Measurements from ENCODE around the gene PCBP1.
"Not testable (repeated sequence)": the region's sequence is repeated elsewhere in the genome, so short reads cannot be mapped to it uniquely, and the experiment has no call there.

DNA sequence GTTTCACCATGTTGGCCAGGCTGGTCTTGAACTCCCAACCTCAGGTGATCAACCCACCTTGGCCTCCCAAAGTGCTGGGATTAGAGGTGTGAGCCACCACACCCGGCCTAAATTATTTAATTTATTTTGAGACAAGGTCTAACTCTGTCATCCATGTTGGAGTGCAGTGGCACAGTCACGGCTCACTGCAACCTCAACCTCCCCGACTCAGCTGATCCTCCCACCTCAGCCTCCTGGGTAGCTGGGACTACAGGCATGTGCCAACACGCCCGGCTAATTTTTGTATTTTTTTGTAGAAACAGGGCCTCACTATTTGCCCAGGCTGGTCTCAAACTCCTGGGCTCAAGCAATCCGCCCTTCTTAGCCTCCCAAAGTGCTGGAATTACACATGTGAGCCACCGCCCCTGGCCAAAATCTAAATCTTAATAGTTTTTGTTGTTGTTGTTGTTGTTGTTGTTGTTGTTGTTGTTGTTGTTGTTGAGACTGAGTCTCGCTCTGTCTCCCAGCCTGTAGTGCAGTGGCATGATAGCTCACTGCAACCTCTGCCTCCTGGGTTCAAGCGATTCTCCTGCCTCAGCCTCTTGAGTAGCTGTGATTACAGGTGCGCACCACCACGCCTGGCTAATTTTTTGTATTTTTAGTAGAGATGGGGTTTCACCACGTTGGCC is 5.4 kb downstream of the PCBP1 start:
- TF ChIP-seq ZNF239 (CRISPR knock-in tag; IDR thresholded peaks at IDR 0.05); POLR2G (IDR thresholded peaks at IDR 0.05; ENCODE audit: low read depth, low read length); HSF4 (CRISPR knock-in tag; IDR thresholded peaks at IDR 0.05; ENCODE audit: borderline replicate concordance); SETDB1 (IDR thresholded peaks at IDR 0.05; ENCODE audit: low read length); ATF2 (CRISPR knock-in tag; IDR thresholded peaks at IDR 0.05); ZNF507 (tag; conservative IDR thresholded peaks at IDR 0.05); KLF10 (CRISPR knock-in tag; IDR thresholded peaks at IDR 0.05); TBP (optimal IDR thresholded peaks at IDR 0.05; ENCODE audit: low read depth, low read length); USF2 (CRISPR knock-in tag; IDR thresholded peaks at IDR 0.05); MYBL2 (IDR thresholded peaks at IDR 0.05; ENCODE audit: low read depth); MYBL2 (CRISPR knock-in tag; IDR thresholded peaks at IDR 0.05; ENCODE audit: borderline replicate concordance): not testable (repeated sequence)
- TF ChIP-seq, protein P1, sequence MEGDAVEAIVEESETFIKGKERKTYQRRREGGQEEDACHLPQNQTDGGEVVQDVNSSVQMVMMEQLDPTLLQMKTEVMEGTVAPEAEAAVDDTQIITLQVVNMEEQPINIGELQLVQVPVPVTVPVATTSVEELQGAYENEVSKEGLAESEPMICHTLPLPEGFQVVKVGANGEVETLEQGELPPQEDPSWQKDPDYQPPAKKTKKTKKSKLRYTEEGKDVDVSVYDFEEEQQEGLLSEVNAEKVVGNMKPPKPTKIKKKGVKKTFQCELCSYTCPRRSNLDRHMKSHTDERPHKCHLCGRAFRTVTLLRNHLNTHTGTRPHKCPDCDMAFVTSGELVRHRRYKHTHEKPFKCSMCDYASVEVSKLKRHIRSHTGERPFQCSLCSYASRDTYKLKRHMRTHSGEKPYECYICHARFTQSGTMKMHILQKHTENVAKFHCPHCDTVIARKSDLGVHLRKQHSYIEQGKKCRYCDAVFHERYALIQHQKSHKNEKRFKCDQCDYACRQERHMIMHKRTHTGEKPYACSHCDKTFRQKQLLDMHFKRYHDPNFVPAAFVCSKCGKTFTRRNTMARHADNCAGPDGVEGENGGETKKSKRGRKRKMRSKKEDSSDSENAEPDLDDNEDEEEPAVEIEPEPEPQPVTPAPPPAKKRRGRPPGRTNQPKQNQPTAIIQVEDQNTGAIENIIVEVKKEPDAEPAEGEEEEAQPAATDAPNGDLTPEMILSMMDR (IDR thresholded peaks at IDR 0.05 in 2 of 3, conservative IDR thresholded peaks at IDR 0.05 in 1 of 3; ENCODE audit: insufficient read depth in 2 of 3, low read depth in 1 of 3, low read length in 3 of 3), result not testable (repeated sequence)
- TF ChIP-seq, protein P2, sequence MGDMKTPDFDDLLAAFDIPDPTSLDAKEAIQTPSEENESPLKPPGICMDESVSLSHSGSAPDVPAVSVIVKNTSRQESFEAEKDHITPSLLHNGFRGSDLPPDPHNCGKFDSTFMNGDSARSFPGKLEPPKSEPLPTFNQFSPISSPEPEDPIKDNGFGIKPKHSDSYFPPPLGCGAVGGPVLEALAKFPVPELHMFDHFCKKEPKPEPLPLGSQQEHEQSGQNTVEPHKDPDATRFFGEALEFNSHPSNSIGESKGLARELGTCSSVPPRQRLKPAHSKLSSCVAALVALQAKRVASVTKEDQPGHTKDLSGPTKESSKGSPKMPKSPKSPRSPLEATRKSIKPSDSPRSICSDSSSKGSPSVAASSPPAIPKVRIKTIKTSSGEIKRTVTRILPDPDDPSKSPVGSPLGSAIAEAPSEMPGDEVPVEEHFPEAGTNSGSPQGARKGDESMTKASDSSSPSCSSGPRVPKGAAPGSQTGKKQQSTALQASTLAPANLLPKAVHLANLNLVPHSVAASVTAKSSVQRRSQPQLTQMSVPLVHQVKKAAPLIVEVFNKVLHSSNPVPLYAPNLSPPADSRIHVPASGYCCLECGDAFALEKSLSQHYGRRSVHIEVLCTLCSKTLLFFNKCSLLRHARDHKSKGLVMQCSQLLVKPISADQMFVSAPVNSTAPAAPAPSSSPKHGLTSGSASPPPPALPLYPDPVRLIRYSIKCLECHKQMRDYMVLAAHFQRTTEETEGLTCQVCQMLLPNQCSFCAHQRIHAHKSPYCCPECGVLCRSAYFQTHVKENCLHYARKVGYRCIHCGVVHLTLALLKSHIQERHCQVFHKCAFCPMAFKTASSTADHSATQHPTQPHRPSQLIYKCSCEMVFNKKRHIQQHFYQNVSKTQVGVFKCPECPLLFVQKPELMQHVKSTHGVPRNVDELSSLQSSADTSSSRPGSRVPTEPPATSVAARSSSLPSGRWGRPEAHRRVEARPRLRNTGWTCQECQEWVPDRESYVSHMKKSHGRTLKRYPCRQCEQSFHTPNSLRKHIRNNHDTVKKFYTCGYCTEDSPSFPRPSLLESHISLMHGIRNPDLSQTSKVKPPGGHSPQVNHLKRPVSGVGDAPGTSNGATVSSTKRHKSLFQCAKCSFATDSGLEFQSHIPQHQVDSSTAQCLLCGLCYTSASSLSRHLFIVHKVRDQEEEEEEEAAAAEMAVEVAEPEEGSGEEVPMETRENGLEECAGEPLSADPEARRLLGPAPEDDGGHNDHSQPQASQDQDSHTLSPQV (IDR thresholded peaks at IDR 0.05), result not testable (repeated sequence)
- TF ChIP-seq, protein P3, sequence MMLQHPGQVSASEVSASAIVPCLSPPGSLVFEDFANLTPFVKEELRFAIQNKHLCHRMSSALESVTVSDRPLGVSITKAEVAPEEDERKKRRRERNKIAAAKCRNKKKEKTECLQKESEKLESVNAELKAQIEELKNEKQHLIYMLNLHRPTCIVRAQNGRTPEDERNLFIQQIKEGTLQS (IDR thresholded peaks at IDR 0.05), result not testable (repeated sequence)
- TF ChIP-seq, protein P3 (CRISPR knock-in tag; conservative IDR thresholded peaks at IDR 0.05), result not testable (repeated sequence)
- TF ChIP-seq, protein P4, sequence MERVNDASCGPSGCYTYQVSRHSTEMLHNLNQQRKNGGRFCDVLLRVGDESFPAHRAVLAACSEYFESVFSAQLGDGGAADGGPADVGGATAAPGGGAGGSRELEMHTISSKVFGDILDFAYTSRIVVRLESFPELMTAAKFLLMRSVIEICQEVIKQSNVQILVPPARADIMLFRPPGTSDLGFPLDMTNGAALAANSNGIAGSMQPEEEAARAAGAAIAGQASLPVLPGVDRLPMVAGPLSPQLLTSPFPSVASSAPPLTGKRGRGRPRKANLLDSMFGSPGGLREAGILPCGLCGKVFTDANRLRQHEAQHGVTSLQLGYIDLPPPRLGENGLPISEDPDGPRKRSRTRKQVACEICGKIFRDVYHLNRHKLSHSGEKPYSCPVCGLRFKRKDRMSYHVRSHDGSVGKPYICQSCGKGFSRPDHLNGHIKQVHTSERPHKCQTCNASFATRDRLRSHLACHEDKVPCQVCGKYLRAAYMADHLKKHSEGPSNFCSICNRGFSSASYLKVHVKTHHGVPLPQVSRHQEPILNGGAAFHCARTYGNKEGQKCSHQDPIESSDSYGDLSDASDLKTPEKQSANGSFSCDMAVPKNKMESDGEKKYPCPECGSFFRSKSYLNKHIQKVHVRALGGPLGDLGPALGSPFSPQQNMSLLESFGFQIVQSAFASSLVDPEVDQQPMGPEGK (CRISPR knock-in tag; IDR thresholded peaks at IDR 0.05; ENCODE audit: borderline replicate concordance), result not testable (repeated sequence)

All from K562 (cell line).